Right renal cortex interstitium (tissue), 3 donors: ENCODE measurements around the gene NELL2. TPM values are rescaled to one million over a fixed set of nuclear protein-coding genes. Genes with fewer than 3 reads are reported as not detected.

Experiments used
- DNase-seq, 3 donors: peaks; one replicate each; pipeline ENCODE4 v3.0.0-alpha.2; 2013; ENCODE audit warnings: low read depth in 3 of 3, low spot score in 2 of 3
- polyA plus RNA-seq, 3 donors: library from polyadenylated mRNA; unstranded; fragments of 120-200 nt; gene quantifications; one replicate each; pipeline ENCODE4 v1.2.1, GENCODE V29; 2013; ENCODE audit not compliant: insufficient read length in 3 of 3

Gene NELL2
- polyA plus RNA-seq, 3 donors, result 18.4 to 26.5 (median 25.1) TPM

- no peak for DNase-seq
Observed at GRCh38 chr12:44497044-44497443, 379.1 kb downstream of the NELL2 start.

DNA sequence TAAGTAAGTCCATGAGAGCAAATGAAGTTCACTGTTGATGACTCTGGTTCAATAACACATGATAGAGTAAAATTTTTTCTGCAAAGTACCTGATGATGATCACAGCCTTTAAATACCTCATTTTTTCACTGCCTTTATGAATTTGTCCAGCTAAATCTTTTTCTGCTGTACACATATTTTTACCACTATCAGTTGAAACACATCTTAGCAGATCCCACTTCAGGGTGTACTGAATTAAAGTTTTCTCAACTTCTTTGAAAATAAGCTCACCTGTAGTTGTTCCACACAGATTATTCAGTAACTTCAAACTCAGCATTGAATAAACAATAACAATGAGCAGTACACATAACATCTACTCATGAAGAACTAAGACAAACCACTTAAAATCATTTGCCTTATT lies 385.9 kb downstream of the NELL2 start:
- DNase-seq, result no peak

GRCh38 chr12:44488180-44488579 lies 387.9 kb downstream of the NELL2 start:
- DNase-seq, result no peak

GRCh38 chr12:44484862-44485261 lies 391.3 kb downstream of the NELL2 start:
- DNase-seq, result no peak

DNA sequence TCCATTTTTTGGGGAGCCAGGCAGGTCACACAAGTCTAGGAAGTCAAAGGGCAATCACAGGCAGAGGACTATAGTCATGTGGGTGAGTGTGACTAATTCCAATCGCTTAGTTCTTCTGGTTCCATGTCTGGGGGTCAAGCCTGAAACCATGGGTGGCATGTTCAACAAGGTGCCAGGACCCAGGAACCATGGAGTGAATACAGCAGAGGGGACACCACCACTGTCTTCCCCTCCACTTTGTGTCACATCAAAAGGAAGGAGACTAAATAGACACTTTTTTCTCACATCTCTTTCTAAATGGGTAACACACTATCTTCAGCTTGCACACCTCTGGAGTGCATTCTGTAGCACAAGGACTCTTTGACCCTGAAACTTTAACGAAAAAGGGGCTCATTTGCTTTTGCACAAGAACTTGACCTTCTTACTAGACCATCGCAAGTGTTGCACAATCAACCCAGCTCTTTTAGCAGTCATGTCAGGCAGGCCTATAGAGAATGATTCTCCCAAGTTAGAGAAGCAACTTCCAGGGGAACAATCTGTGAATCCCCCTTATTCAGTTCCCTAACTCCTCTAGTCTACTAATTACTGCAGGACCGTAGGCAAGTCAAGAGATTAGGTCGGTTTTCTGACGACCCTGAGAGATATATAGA lies 398.7 kb downstream of the NELL2 start:
- no peak for DNase-seq

- DNase-seq, result no peak
Observed at GRCh38 chr12:44476683-44477082, 399.4 kb downstream of the NELL2 start.

DNA sequence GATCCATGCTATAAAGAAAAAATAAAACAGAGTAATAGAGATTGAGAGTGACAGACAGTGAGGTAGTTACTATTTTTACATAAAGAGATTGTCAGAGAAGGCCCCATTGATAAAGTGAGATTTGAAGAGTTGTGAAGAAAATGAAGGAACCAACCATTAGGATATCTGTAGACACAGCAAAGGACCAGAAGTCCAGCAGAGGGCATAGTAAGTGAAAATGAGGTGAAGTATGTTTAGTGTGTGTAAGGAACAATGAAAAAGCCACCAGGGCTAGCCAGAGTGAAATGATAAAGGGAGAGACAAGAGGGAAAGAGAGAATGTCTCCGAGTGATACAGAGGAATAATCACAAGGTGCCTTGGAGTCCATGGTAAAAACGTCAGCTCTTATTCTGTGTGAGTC lies 411.0 kb downstream of the NELL2 start:
- DNase-seq, result no peak

DNA sequence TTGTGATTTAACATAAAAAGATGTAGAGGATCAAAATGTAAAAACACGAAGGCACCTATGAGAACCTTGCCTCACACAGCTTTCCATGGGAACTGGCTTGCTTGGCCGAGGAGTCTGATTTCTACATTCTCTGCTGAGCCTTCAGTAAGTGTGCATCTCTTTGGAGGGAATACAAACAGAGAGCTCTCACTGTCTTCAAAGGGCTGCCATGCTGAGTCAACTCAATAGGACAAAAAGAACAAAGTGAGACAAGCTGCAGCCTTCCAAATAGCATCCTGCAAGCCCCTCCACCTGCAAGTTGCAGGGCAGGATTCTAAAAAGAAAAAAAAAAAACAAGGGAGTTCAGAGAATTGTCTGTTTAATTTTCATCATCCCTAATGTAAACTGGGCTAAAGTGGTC lies 411.9 kb downstream of the NELL2 start:
- no peak for DNase-seq

- DNase-seq, result no peak
Observed at GRCh38 chr12:44462729-44463128, 413.4 kb downstream of the NELL2 start.

DNA sequence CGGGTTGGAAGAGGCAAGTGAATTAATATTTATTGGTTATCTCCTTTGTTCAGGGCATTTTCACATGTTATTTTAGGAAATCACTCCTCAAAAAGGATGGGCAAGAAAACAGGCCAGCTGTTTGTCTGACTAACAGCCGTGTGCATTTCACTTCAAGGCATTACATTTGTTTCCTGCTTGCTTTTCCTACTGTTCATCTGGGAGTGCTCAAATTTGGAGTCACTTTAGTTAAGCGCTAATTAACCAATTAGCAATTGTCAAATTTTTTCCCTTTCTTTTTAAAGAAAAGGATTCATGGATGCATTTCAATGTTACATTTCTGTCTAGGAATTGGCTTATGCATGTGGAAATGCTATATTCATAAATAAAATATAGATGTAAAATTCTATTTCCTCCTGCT lies 415.9 kb downstream of the NELL2 start:
- no peak for DNase-seq

DNA sequence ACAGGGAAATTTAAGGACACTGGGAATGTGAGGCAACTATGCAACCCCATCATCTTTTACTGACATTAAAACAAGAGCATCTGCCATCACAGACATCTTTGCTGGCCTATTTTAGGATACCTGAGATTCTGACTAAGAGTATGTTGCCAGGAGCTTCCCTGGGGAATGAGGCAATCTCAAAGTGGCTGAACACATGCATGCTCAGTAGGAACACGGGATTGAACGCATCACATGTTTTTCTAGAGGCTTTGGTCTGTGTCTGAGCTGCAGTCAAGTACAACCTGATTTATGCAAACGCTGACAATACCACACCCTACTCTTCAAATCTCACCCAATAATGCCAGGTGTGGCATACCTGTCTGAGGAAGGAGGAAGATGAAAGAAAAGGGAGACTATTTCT lies 416.5 kb downstream of the NELL2 start:
- no peak for DNase-seq

Other genes starting within 250 kb of the NELL2 start
- gene DBX2, start 174.8 kb upstream of the NELL2 start, polyA plus RNA-seq, result under 1 TPM; 0.08 to 0.11 (median 0.08) TPM